Measurements from ENCODE around the gene SH3BP5L.

DNA sequence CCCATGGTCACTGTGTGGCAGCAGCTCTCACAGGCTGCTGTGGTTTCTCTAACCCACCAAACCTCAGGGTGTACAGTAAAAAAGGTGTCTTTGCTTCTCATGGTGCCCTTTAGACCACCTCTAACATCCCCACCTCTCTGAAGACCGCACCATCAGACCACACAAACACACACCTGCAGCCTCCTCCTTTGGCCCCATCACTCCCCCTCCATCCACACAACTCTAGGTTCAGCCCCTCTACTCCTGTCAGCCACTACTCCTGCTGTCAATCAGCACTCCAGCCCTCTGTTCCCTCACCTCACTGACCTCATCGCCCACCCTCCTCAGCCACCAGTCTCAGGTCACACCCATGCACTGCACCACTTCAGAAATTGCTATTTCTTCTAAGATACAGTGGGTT is 25.7 kb upstream of the SH3BP5L start:
- TF ChIP-seq, protein P1, sequence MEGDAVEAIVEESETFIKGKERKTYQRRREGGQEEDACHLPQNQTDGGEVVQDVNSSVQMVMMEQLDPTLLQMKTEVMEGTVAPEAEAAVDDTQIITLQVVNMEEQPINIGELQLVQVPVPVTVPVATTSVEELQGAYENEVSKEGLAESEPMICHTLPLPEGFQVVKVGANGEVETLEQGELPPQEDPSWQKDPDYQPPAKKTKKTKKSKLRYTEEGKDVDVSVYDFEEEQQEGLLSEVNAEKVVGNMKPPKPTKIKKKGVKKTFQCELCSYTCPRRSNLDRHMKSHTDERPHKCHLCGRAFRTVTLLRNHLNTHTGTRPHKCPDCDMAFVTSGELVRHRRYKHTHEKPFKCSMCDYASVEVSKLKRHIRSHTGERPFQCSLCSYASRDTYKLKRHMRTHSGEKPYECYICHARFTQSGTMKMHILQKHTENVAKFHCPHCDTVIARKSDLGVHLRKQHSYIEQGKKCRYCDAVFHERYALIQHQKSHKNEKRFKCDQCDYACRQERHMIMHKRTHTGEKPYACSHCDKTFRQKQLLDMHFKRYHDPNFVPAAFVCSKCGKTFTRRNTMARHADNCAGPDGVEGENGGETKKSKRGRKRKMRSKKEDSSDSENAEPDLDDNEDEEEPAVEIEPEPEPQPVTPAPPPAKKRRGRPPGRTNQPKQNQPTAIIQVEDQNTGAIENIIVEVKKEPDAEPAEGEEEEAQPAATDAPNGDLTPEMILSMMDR (IDR thresholded peaks at IDR 0.05), result no peak
- TF ChIP-seq POLR2A (IDR thresholded peaks at IDR 0.05), result no peak
